GM12878 (cell line): Measurements from ENCODE around the gene AADAC.
"Not testable (repeated sequence)": the region's sequence is repeated elsewhere in the genome, so short reads cannot be mapped to it uniquely, and the experiment has no call there.

ENCODE experiments used
- CREB1 ChIP-seq: IDR thresholded peaks from 2 replicates; pipeline ENCODE4 v1.6.1; 2012; ENCODE audit warnings: low read depth, mild to moderate bottlenecking, inconsistent platforms
- HCFC1 ChIP-seq: fragments of 150-350 bp; IDR thresholded peaks from 2 replicates; pipeline ENCODE4 v1.6.1; 2014; ENCODE audit warnings: low read length
- POLR2A ChIP-seq: IDR thresholded peaks from 2 replicates; pipeline ENCODE4 v1.6.1; 2011; ENCODE audit warnings: low read depth, mild to moderate bottlenecking, low read length
- TARDBP ChIP-seq: IDR thresholded peaks from 2 replicates; pipeline ENCODE4 v1.6.1; 2016; ENCODE audit warnings: borderline replicate concordance
- ZNF217 ChIP-seq: fragments of 450-650 bp; IDR thresholded peaks from 2 replicates; pipeline ENCODE4 v1.6.1; 2017; ENCODE audit warnings: antibody characterized with exemption, mild to moderate bottlenecking
- ZNF274 ChIP-seq: IDR thresholded peaks from one replicate; pipeline ENCODE4 v1.8.0; 2011; ENCODE audit not compliant: insufficient read length, insufficient read depth
- ZNF384 ChIP-seq: IDR thresholded peaks from 2 replicates; pipeline ENCODE4 v1.6.1; 2012; ENCODE audit warnings: low read depth, mild to moderate bottlenecking, low read length, improper control_type of control experiment, borderline replicate concordance
- TF ChIP-seq, protein P1 (sequence below): IDR thresholded peaks from 2 replicates; pipeline ENCODE4 v1.6.1; 2012; ENCODE audit warnings: low read depth, low read length, improper control_type of control experiment
- TF ChIP-seq, protein P2 (sequence below), 3 experiments: IDR thresholded peaks in 2 of 3; conservative IDR thresholded peaks in 1 of 3; 2 replicates each; pipeline ENCODE4 v1.5.1; 2011; ENCODE audit warnings: low read depth in 3 of 3, low read length in 3 of 3, mild to moderate bottlenecking in 3 of 3, control low read depth in 2 of 3, moderate library complexity in 2 of 3, inconsistent platforms in 1 of 3, mixed read lengths in 1 of 3; ENCODE audit not compliant: control insufficient read depth in 2 of 3, insufficient read depth in 1 of 3; ENCODE audit errors: extremely low read depth in 1 of 3
- TF ChIP-seq, protein P3 (sequence below): fragments of 150-350 bp; IDR thresholded peaks from 2 replicates; pipeline ENCODE4 v1.6.1; 2016; ENCODE audit warnings: low read depth, low read length

DNA sequence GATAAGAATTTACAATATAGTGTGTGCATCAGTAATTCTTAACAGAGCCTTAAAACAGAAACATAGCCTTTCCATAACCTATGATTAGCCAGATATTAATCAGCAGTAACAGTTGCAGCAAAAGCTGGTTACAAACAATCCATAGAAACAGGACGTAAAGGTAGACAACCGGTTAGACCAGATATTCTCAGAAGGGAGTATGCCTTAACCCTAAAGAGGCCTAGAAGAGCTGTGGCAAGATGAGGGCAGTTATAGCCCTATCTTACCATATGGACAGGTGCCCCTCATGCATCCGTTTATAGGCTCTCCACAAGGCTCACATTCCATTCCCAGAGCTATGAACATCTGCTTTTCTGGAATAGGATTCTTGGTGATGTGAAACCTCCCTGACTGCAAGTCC is 5.0 kb upstream of the AADAC start:
- TF ChIP-seq, protein P1, sequence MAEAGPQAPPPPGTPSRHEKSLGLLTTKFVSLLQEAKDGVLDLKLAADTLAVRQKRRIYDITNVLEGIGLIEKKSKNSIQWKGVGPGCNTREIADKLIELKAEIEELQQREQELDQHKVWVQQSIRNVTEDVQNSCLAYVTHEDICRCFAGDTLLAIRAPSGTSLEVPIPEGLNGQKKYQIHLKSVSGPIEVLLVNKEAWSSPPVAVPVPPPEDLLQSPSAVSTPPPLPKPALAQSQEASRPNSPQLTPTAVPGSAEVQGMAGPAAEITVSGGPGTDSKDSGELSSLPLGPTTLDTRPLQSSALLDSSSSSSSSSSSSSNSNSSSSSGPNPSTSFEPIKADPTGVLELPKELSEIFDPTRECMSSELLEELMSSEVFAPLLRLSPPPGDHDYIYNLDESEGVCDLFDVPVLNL: not testable (repeated sequence)
- TF ChIP-seq CREB1, ZNF274, ZNF384, TARDBP, ZNF217, POLR2A, HCFC1: not testable (repeated sequence)
- TF ChIP-seq, protein P2, sequence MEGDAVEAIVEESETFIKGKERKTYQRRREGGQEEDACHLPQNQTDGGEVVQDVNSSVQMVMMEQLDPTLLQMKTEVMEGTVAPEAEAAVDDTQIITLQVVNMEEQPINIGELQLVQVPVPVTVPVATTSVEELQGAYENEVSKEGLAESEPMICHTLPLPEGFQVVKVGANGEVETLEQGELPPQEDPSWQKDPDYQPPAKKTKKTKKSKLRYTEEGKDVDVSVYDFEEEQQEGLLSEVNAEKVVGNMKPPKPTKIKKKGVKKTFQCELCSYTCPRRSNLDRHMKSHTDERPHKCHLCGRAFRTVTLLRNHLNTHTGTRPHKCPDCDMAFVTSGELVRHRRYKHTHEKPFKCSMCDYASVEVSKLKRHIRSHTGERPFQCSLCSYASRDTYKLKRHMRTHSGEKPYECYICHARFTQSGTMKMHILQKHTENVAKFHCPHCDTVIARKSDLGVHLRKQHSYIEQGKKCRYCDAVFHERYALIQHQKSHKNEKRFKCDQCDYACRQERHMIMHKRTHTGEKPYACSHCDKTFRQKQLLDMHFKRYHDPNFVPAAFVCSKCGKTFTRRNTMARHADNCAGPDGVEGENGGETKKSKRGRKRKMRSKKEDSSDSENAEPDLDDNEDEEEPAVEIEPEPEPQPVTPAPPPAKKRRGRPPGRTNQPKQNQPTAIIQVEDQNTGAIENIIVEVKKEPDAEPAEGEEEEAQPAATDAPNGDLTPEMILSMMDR (IDR thresholded peaks at IDR 0.05 in 2 of 3, conservative IDR thresholded peaks at IDR 0.05 in 1 of 3; ENCODE audit: control insufficient read depth in 2 of 3, extremely low read depth in 1 of 3, insufficient read depth in 1 of 3, low read depth in 3 of 3, low read length in 3 of 3): not testable (repeated sequence)
- TF ChIP-seq, protein P3, sequence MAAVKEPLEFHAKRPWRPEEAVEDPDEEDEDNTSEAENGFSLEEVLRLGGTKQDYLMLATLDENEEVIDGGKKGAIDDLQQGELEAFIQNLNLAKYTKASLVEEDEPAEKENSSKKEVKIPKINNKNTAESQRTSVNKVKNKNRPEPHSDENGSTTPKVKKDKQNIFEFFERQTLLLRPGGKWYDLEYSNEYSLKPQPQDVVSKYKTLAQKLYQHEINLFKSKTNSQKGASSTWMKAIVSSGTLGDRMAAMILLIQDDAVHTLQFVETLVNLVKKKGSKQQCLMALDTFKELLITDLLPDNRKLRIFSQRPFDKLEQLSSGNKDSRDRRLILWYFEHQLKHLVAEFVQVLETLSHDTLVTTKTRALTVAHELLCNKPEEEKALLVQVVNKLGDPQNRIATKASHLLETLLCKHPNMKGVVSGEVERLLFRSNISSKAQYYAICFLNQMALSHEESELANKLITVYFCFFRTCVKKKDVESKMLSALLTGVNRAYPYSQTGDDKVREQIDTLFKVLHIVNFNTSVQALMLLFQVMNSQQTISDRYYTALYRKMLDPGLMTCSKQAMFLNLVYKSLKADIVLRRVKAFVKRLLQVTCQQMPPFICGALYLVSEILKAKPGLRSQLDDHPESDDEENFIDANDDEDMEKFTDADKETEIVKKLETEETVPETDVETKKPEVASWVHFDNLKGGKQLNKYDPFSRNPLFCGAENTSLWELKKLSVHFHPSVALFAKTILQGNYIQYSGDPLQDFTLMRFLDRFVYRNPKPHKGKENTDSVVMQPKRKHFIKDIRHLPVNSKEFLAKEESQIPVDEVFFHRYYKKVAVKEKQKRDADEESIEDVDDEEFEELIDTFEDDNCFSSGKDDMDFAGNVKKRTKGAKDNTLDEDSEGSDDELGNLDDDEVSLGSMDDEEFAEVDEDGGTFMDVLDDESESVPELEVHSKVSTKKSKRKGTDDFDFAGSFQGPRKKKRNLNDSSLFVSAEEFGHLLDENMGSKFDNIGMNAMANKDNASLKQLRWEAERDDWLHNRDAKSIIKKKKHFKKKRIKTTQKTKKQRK: not testable (repeated sequence)
